GM21447 (cell line): Measurements from ENCODE around the gene DNAH11.
"Not testable (repeated sequence)": the region's sequence is repeated elsewhere in the genome, so short reads cannot be mapped to it uniquely, and the experiment has no call there.

Experiments
- ATAC-seq: cut with Tn5 transposase; IDR thresholded peaks from one replicate; pipeline ENCODE4 v1.9.1; 2021; ENCODE audit not compliant: unreplicated experiment

The DNAH11 gene

GRCh38 chr7:21617916-21618390, 75.1 kb downstream of the DNAH11 start:
- ATAC-seq: no peak

- ATAC-seq: no peak
Observed at GRCh38 chr7:21618706-21619105, 75.9 kb downstream of the DNAH11 start.

- no peak for ATAC-seq
Observed at GRCh38 chr7:21620054-21620453, 77.2 kb downstream of the DNAH11 start.

GRCh38 chr7:21624320-21624719, 81.5 kb downstream of the DNAH11 start:
- ATAC-seq: no peak

- ATAC-seq: no peak
Observed at GRCh38 chr7:21636694-21637093, 93.9 kb downstream of the DNAH11 start.

GRCh38 chr7:21639206-21639868, 96.5 kb downstream of the DNAH11 start:
- no peak for ATAC-seq

- no peak for ATAC-seq
Observed at GRCh38 chr7:21640105-21640504, 97.3 kb downstream of the DNAH11 start.

- ATAC-seq: no peak
Observed at GRCh38 chr7:21641546-21641945, 98.7 kb downstream of the DNAH11 start.

- no peak for ATAC-seq
Observed at GRCh38 chr7:21642422-21642821, 99.6 kb downstream of the DNAH11 start.

- no peak for ATAC-seq
Observed at GRCh38 chr7:21651697-21652096, 108.9 kb downstream of the DNAH11 start.

- ATAC-seq: no peak
Observed at GRCh38 chr7:21653623-21654022, 110.8 kb downstream of the DNAH11 start.

- ATAC-seq: no peak
Observed at GRCh38 chr7:21656081-21656480, 113.2 kb downstream of the DNAH11 start.

- no peak for ATAC-seq
Observed at GRCh38 chr7:21656796-21657195, 114.0 kb downstream of the DNAH11 start.

GRCh38 chr7:21670496-21670895, 127.7 kb downstream of the DNAH11 start:
- ATAC-seq: no peak

GRCh38 chr7:21671859-21672258, 129.0 kb downstream of the DNAH11 start:
- ATAC-seq: peak; percentile 75

GRCh38 chr7:21675255-21675654, 132.4 kb downstream of the DNAH11 start:
- ATAC-seq: no peak

- no peak for ATAC-seq
Observed at GRCh38 chr7:21690705-21691104, 147.9 kb downstream of the DNAH11 start.

GRCh38 chr7:21691146-21691545, 148.3 kb downstream of the DNAH11 start:
- not testable (repeated sequence) for ATAC-seq

GRCh38 chr7:21700587-21700986, 157.7 kb downstream of the DNAH11 start:
- ATAC-seq: not testable (repeated sequence)

GRCh38 chr7:21702303-21702702, 159.5 kb downstream of the DNAH11 start:
- no peak for ATAC-seq

GRCh38 chr7:21704359-21704758, 161.5 kb downstream of the DNAH11 start:
- no peak for ATAC-seq

GRCh38 chr7:21706131-21706530, 163.3 kb downstream of the DNAH11 start:
- ATAC-seq: no peak

GRCh38 chr7:21707566-21707965, 164.7 kb downstream of the DNAH11 start:
- no peak for ATAC-seq
